Measurements from ENCODE around the gene TBCD.

TBCD gene

GRCh38 chr17:82927661-82928601 is 176.1 kb downstream of the TBCD start:
- DNase-seq: no peak

- no peak for DNase-seq
Measured at GRCh38 chr17:82929011-82929622, 177.3 kb downstream of the TBCD start.

GRCh38 chr17:82929676-82930042 is 177.8 kb downstream of the TBCD start:
- DNase-seq: no peak

GRCh38 chr17:82930043-82930923 is 178.4 kb downstream of the TBCD start:
- DNase-seq: no peak

- no peak for DNase-seq
Measured at GRCh38 chr17:82930924-82931698, 179.2 kb downstream of the TBCD start.

- DNase-seq: no peak
Measured at GRCh38 chr17:82931699-82932517, 180.0 kb downstream of the TBCD start.

- DNase-seq: no peak
Measured at GRCh38 chr17:82932518-82933310, 180.8 kb downstream of the TBCD start.

- no peak for DNase-seq
Measured at GRCh38 chr17:82933911-82934310, 182.0 kb downstream of the TBCD start.

- no peak for DNase-seq
Measured at GRCh38 chr17:82935966-82936767, 184.3 kb downstream of the TBCD start.

- DNase-seq: no peak
Measured at GRCh38 chr17:82936768-82937171, 184.9 kb downstream of the TBCD start.

- DNase-seq: no peak
Measured at GRCh38 chr17:82937411-82938371, 185.8 kb downstream of the TBCD start.

- DNase-seq: no peak
Measured at GRCh38 chr17:82938486-82938872, 186.6 kb downstream of the TBCD start.

- no peak for DNase-seq
Measured at GRCh38 chr17:82938873-82939620, 187.2 kb downstream of the TBCD start.

GRCh38 chr17:82939621-82940135 is 187.8 kb downstream of the TBCD start:
- DNase-seq: no peak

- DNase-seq: no peak
Measured at GRCh38 chr17:82940226-82941020, 188.6 kb downstream of the TBCD start.

All from CD4-positive, alpha-beta T cell treated with Interleukin-4 for 4 hours (primary cell).